ENCODE results near the gene TLR4.

GRCh38 chr9:117737721-117738226, 33.6 kb downstream of the TLR4 start:
- no peak for TF ChIP-seq CTCF (IDR thresholded peaks at IDR 0.05)
- TF ChIP-seq POLR2A (IDR thresholded peaks at IDR 0.05), result no peak
